ENCODE results near the gene ASB3.
"Not testable (repeated sequence)": the region's sequence is repeated elsewhere in the genome, so short reads cannot be mapped to it uniquely, and the experiment has no call there.

GRCh38 chr2:53757206-53757605 lies 29.5 kb downstream of the ASB3 start:
- TF ChIP-seq ZBTB2 (IDR thresholded peaks at IDR 0.05); NR3C1 (CRISPR knock-in tag; IDR thresholded peaks at IDR 0.05); POLR2A (conservative IDR thresholded peaks at IDR 0.05); ZKSCAN8 (CRISPR knock-in tag; IDR thresholded peaks at IDR 0.05); BDP1 (IDR thresholded peaks at IDR 0.05; ENCODE audit: insufficient read depth, insufficient read length); ZBTB33 (CRISPR knock-in tag; IDR thresholded peaks at IDR 0.05); MAX (CRISPR knock-in tag; IDR thresholded peaks at IDR 0.05); ZNF24 (IDR thresholded peaks at IDR 0.05); ZKSCAN1 (IDR thresholded peaks at IDR 0.05; ENCODE audit: low read depth, low read length); MAFK (IDR thresholded peaks at IDR 0.05; ENCODE audit: low read length); ZNF133 (CRISPR knock-in tag; IDR thresholded peaks at IDR 0.05); CTCF (IDR thresholded peaks at IDR 0.05 in 2 of 3, conservative IDR thresholded peaks at IDR 0.05 in 1 of 3; ENCODE audit: insufficient read depth in 2 of 3, low read depth in 1 of 3, low read length in 3 of 3); ZNF764 (CRISPR knock-in tag; IDR thresholded peaks at IDR 0.05; ENCODE audit: low read depth): not testable (repeated sequence)
- TF ChIP-seq, protein P1, sequence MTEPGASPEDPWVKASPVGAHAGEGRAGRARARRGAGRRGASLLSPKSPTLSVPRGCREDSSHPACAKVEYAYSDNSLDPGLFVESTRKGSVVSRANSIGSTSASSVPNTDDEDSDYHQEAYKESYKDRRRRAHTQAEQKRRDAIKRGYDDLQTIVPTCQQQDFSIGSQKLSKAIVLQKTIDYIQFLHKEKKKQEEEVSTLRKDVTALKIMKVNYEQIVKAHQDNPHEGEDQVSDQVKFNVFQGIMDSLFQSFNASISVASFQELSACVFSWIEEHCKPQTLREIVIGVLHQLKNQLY (CRISPR knock-in tag; conservative IDR thresholded peaks at IDR 0.05) = not testable (repeated sequence)
